Measurements from ENCODE around the gene DNAJC16.

- TF ChIP-seq CEBPB (IDR thresholded peaks at IDR 0.05; ENCODE audit: low read depth, low read length) (no peak), CTCF (conservative IDR thresholded peaks at IDR 0.05; ENCODE audit: low read depth, low read length) (no peak), CHD1 (IDR thresholded peaks at IDR 0.05; ENCODE audit: low read depth, low read length) (no peak), RCOR1 (IDR thresholded peaks at IDR 0.05; ENCODE audit: insufficient replicate concordance, low read length) (no peak), POLR2A (IDR thresholded peaks at IDR 0.05; ENCODE audit: low read depth, low read length) (no peak), USF2 (IDR thresholded peaks at IDR 0.05; ENCODE audit: low read depth, low read length) (no peak), MXI1 (IDR thresholded peaks at IDR 0.05; ENCODE audit: borderline replicate concordance, low read depth, low read length) (no peak), SMC3 (IDR thresholded peaks at IDR 0.05; ENCODE audit: low read depth, low read length) (no peak), ELK1 (IDR thresholded peaks at IDR 0.05; ENCODE audit: borderline replicate concordance, low read depth, low read length) (no peak), RFX5 (IDR thresholded peaks at IDR 0.05; ENCODE audit: low read depth, low read length) (no peak), NFE2L2 (IDR thresholded peaks at IDR 0.05; ENCODE audit: low read depth, low read length) (no peak), RAD21 (IDR thresholded peaks at IDR 0.05; ENCODE audit: low read length) (no peak), BHLHE40 (IDR thresholded peaks at IDR 0.05; ENCODE audit: low read depth, low read length) (no peak), FOS (IDR thresholded peaks at IDR 0.05; ENCODE audit: low read depth, low read length) (no peak)
Measured at GRCh38 chr1:15541231-15541792, 14.7 kb downstream of the DNAJC16 start.

Data from IMR-90 (cell line).